Fibroblast of the conjunctiva (primary cell): ENCODE data around the gene SULT1A2.
"Not testable (repeated sequence)": the region's sequence is repeated elsewhere in the genome, so short reads cannot be mapped to it uniquely, and the experiment has no call there.

Experiments used
- DNase-seq: peaks from one replicate; pipeline ENCODE4 v3.0.0-alpha.2; 2010; ENCODE audit warnings: low read depth

SULT1A2 gene

GRCh38 chr16:28609631-28610594, 13.1 kb upstream of the SULT1A2 start, which contains the start of gene SULT1A1:
Gene SULT1A1, minus strand, starts transcription at chr16:28610044. Its CDS starts 1,189 bp downstream, at chr16:28608855.
- no peak for DNase-seq

- DNase-seq: not testable (repeated sequence)
Measured at GRCh38 chr16:28608867-28609596, 12.2 kb upstream of the SULT1A2 start.

GRCh38 chr16:28608496-28608808, 11.6 kb upstream of the SULT1A2 start:
- DNase-seq: not testable (repeated sequence)

- DNase-seq: not testable (repeated sequence)
Measured at GRCh38 chr16:28607681-28608495, 11.0 kb upstream of the SULT1A2 start.

GRCh38 chr16:28607116-28607623, 10.3 kb upstream of the SULT1A2 start:
- no peak for DNase-seq

- no peak for DNase-seq
Measured at GRCh38 chr16:28606291-28607115, 9.7 kb upstream of the SULT1A2 start.

- DNase-seq: no peak
Measured at GRCh38 chr16:28604186-28604565, 7.3 kb upstream of the SULT1A2 start.

GRCh38 chr16:28603381-28604185, 6.7 kb upstream of the SULT1A2 start:
- no peak for DNase-seq

- no peak for DNase-seq
Measured at GRCh38 chr16:28602529-28602928, 5.7 kb upstream of the SULT1A2 start.

GRCh38 chr16:28602062-28602461, 5.2 kb upstream of the SULT1A2 start:
- not testable (repeated sequence) for DNase-seq

GRCh38 chr16:28601589-28601988, 4.7 kb upstream of the SULT1A2 start:
- not testable (repeated sequence) for DNase-seq

GRCh38 chr16:28600965-28601364, 4.1 kb upstream of the SULT1A2 start:
- DNase-seq: not testable (repeated sequence)

GRCh38 chr16:28599377-28600285, 2.8 kb upstream of the SULT1A2 start:
- DNase-seq: not testable (repeated sequence)

GRCh38 chr16:28597692-28598261, 927 bp upstream of the SULT1A2 start:
- no peak for DNase-seq

GRCh38 chr16:28596115-28596630, 677 bp downstream of the SULT1A2 start:
- DNase-seq: no peak

- not testable (repeated sequence) for DNase-seq
Measured at GRCh38 chr16:28595451-28595850, 1.4 kb downstream of the SULT1A2 start.

- no peak for DNase-seq
Measured at GRCh38 chr16:28592979-28593553, 3.8 kb downstream of the SULT1A2 start.

- DNase-seq: no peak
Measured at GRCh38 chr16:28592511-28592910, 4.3 kb downstream of the SULT1A2 start.
